22Rv1 (cell line): ENCODE data around the gene BNIP2.

Experiments used
- ZFX ChIP-seq: fragments of 450-650 bp; IDR thresholded peaks from 2 replicates; pipeline ENCODE4 v1.6.1; 2017; ENCODE audit warnings: antibody characterized with exemption, borderline replicate concordance
- TF ChIP-seq, protein P1 (sequence below): fragments of 450-650 bp; IDR thresholded peaks from 2 replicates; pipeline ENCODE4 v1.5.1; 2017; ENCODE audit warnings: mild to moderate bottlenecking

DNA sequence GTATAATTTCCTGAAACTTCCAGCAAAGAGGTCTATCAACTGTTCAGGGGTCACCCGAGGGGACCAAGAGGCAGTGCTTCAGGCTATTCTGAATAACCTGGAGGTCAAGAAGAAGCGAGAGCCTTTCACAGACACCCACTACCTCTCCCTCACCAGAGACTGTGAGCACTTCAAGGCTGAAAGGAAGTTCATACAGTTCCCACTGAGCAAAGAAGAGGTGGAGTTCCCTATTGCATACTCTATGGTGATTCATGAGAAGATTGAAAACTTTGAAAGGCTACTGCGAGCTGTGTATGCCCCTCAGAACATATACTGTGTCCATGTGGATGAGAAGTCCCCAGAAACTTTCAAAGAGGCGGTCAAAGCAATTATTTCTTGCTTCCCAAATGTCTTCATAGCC, 70.7 kb downstream of the BNIP2 start:
- TF ChIP-seq, protein P1, sequence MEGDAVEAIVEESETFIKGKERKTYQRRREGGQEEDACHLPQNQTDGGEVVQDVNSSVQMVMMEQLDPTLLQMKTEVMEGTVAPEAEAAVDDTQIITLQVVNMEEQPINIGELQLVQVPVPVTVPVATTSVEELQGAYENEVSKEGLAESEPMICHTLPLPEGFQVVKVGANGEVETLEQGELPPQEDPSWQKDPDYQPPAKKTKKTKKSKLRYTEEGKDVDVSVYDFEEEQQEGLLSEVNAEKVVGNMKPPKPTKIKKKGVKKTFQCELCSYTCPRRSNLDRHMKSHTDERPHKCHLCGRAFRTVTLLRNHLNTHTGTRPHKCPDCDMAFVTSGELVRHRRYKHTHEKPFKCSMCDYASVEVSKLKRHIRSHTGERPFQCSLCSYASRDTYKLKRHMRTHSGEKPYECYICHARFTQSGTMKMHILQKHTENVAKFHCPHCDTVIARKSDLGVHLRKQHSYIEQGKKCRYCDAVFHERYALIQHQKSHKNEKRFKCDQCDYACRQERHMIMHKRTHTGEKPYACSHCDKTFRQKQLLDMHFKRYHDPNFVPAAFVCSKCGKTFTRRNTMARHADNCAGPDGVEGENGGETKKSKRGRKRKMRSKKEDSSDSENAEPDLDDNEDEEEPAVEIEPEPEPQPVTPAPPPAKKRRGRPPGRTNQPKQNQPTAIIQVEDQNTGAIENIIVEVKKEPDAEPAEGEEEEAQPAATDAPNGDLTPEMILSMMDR, result no peak
- no peak for TF ChIP-seq ZFX
